Loucy (cell line): ENCODE data around the gene SSX2IP.

Source experiments
- H2AFZ ChIP-seq: fragments of 200-600 bp; sonication (generic); 2 replicates; pipeline ENCODE4 v1.6.0; 2016; ENCODE audit warnings: antibody characterized with exemption, mild to moderate bottlenecking, low read length, moderate library complexity
- H3F3A ChIP-seq: fragments of 200-600 bp; 2 replicates; pipeline ENCODE4 v1.6.0; 2016; ENCODE audit warnings: antibody characterized with exemption, low read depth, mild to moderate bottlenecking
- H3K27me3 ChIP-seq: fragments of 200-600 bp; sonication (generic); 2 replicates; pipeline ENCODE4 v1.6.1; 2014; ENCODE audit warnings: low read length, mild to moderate bottlenecking; ENCODE audit not compliant: insufficient read depth, poor library complexity, severe bottlenecking
- H3K36me3 ChIP-seq: fragments of 200-600 bp; sonication (generic); 2 replicates; pipeline ENCODE4 v1.6.1; 2016; ENCODE audit warnings: low read length; ENCODE audit not compliant: insufficient read depth
- H3K4me1 ChIP-seq: fragments of 200-600 bp; sonication (generic); 2 replicates; pipeline ENCODE4 v1.5.1; 2014; ENCODE audit warnings: low read length, mild to moderate bottlenecking; ENCODE audit not compliant: insufficient read depth, poor library complexity, severe bottlenecking
- H3K4me2 ChIP-seq: fragments of 200-600 bp; sonication (generic); 2 replicates; pipeline ENCODE4 v1.6.0; 2014; ENCODE audit warnings: antibody characterized with exemption, low read length, low read depth, mild to moderate bottlenecking; ENCODE audit not compliant: poor library complexity, severe bottlenecking
- H3K4me3 ChIP-seq: fragments of 200-600 bp; sonication (generic); 2 replicates; pipeline ENCODE4 v1.5.1; 2014; ENCODE audit warnings: low read length, mild to moderate bottlenecking, mixed read lengths; ENCODE audit not compliant: poor library complexity, severe bottlenecking
- H3K79me2 ChIP-seq: fragments of 200-600 bp; sonication (generic); 2 replicates; pipeline ENCODE4 v1.6.1; 2014; ENCODE audit warnings: low read length; ENCODE audit not compliant: insufficient read depth
- H3K9ac ChIP-seq: fragments of 200-600 bp; sonication (generic); 2 replicates; pipeline ENCODE4 v1.6.0; 2014; ENCODE audit warnings: mild to moderate bottlenecking, low read depth, low read length, moderate library complexity; ENCODE audit not compliant: poor library complexity, severe bottlenecking
- H3K9me2 ChIP-seq: fragments of 200-600 bp; sonication (generic); replicated peaks from 2 replicates; pipeline ENCODE4 v1.6.1; 2016; ENCODE audit warnings: low read depth, low read length, mixed read lengths
- H3K9me3 ChIP-seq: fragments of 200-600 bp; sonication (generic); 2 replicates; pipeline ENCODE4 v1.6.1; 2014; ENCODE audit warnings: mild to moderate bottlenecking, antibody characterized with exemption, low read length, low read depth; ENCODE audit not compliant: insufficient read depth
- H4K20me1 ChIP-seq: fragments of 200-600 bp; sonication (generic); 2 replicates; pipeline ENCODE4 v1.6.0; 2014; ENCODE audit warnings: antibody characterized with exemption, low read length, mild to moderate bottlenecking; ENCODE audit not compliant: insufficient read depth, poor library complexity, severe bottlenecking
- CTCF ChIP-seq: fragments of 200-600 bp; sonication (generic); conservative IDR thresholded peaks from 2 replicates; pipeline ENCODE4 v1.5.1; 2014; ENCODE audit warnings: mild to moderate bottlenecking, antibody characterized with exemption, low read length
- EZH2phosphoT487 ChIP-seq: fragments of 200-600 bp; IDR thresholded peaks from 2 replicates; pipeline ENCODE4 v1.6.1; 2018; ENCODE audit warnings: antibody characterized with exemption, mild to moderate bottlenecking, moderate library complexity, borderline replicate concordance

SSX2IP gene

GRCh38 chr1:84665703-84666317, 24.5 kb downstream of the SSX2IP start:
- H4K20me1 ChIP-seq = no peaks in the 10 kb centered on the region
- no peak overlapping the region for H3K9ac ChIP-seq
- no peak overlapping the region for H3K4me2 ChIP-seq
- H3K79me2 ChIP-seq = no peaks in the 10 kb centered on the region
- H2AFZ ChIP-seq = no peak overlapping the region
- no peaks in the 10 kb centered on the region for H3F3A ChIP-seq
- no peaks in the 10 kb centered on the region for H3K9me3 ChIP-seq
- no peaks in the 10 kb centered on the region for H3K27me3 ChIP-seq
- no peaks in the 10 kb centered on the region for H3K4me1 ChIP-seq
- no peaks in the 10 kb centered on the region for H3K9me2 ChIP-seq
- TF ChIP-seq CTCF (no peak), EZH2phosphoT487 (no peak)
- no peak overlapping the region for H3K4me3 ChIP-seq
- peaks cover 33% of the 10 kb centered on the region; the same call in 1 of the 2 replicates for H3K36me3 ChIP-seq

- no peak overlapping the region for H3K4me3 ChIP-seq
- no peaks in the 10 kb centered on the region for H4K20me1 ChIP-seq
- H3K27me3 ChIP-seq = no peaks in the 10 kb centered on the region
- no peak overlapping the region for H3K4me2 ChIP-seq
- no peaks in the 10 kb centered on the region for H3K4me1 ChIP-seq
- peaks cover 65% of the 10 kb centered on the region; the same call in 1 of the 2 replicates for H3K36me3 ChIP-seq
- H3K9me2 ChIP-seq = no peaks in the 10 kb centered on the region
- TF ChIP-seq EZH2phosphoT487 (no peak), CTCF (no peak)
- H3K79me2 ChIP-seq = no peaks in the 10 kb centered on the region
- no peak overlapping the region for H2AFZ ChIP-seq
- no peaks in the 10 kb centered on the region for H3K9me3 ChIP-seq
- no peaks in the 10 kb centered on the region for H3F3A ChIP-seq
- no peak overlapping the region for H3K9ac ChIP-seq
Measured at GRCh38 chr1:84653130-84653677, 37.1 kb downstream of the SSX2IP start.

GRCh38 chr1:84644472-84644871, 45.8 kb downstream of the SSX2IP start:
- Histone ChIP-seq H3K27me3 (no peaks in the 10 kb centered on the region), H2AFZ (no peak overlapping the region), H4K20me1 (no peaks in the 10 kb centered on the region), H3K36me3 (peaks cover 28% of the 10 kb centered on the region; the same call in 1 of the 2 replicates), H3K4me2 (no peak overlapping the region), H3K9me2 (no peaks in the 10 kb centered on the region), H3K79me2 (no peaks in the 10 kb centered on the region), H3K4me1 (no peaks in the 10 kb centered on the region), H3K4me3 (no peak overlapping the region), H3F3A (no peaks in the 10 kb centered on the region), H3K9me3 (no peaks in the 10 kb centered on the region), H3K9ac (no peak overlapping the region)
- TF ChIP-seq CTCF (no peak), EZH2phosphoT487 (no peak)
